HK-2 (cell line): Measurements from ENCODE around the gene GREB1.

ENCODE experiments used
- DNase-seq: peaks from one replicate; pipeline ENCODE4 v3.0.0-alpha.2; 2018; ENCODE audit not compliant: unreplicated experiment

GREB1 gene

GRCh38 chr2:11612553-11613215 lies 78.8 kb downstream of the GREB1 start:
- DNase-seq: no peak

GRCh38 chr2:11613297-11613696 lies 79.5 kb downstream of the GREB1 start:
- no peak for DNase-seq

GRCh38 chr2:11615209-11615608 lies 81.4 kb downstream of the GREB1 start:
- no peak for DNase-seq

- DNase-seq: no peak
These were observed 82.3 kb downstream of the GREB1 start for GRCh38 chr2:11616097-11616687.

- no peak for DNase-seq
These were observed 83.1 kb downstream of the GREB1 start for GRCh38 chr2:11616851-11617415.

GRCh38 chr2:11617527-11617926 lies 83.7 kb downstream of the GREB1 start:
- DNase-seq: no peak

- DNase-seq: no peak
These were observed 84.3 kb downstream of the GREB1 start for GRCh38 chr2:11617984-11618707.

GRCh38 chr2:11618708-11619062 lies 84.8 kb downstream of the GREB1 start:
- DNase-seq: no peak

GRCh38 chr2:11621410-11621809 lies 87.6 kb downstream of the GREB1 start:
- DNase-seq: no peak

- no peak for DNase-seq
These were observed 88.8 kb downstream of the GREB1 start for GRCh38 chr2:11622611-11623010.

GRCh38 chr2:11624893-11625292 lies 91.0 kb downstream of the GREB1 start:
- no peak for DNase-seq

- DNase-seq: no peak
These were observed 91.8 kb downstream of the GREB1 start for GRCh38 chr2:11625671-11626070.

- DNase-seq: no peak
These were observed 94.8 kb downstream of the GREB1 start for GRCh38 chr2:11628675-11629074.

- DNase-seq: no peak
These were observed 95.4 kb downstream of the GREB1 start for GRCh38 chr2:11629215-11629614.

- no peak for DNase-seq
These were observed 96.0 kb downstream of the GREB1 start for GRCh38 chr2:11629851-11630250.

- no peak for DNase-seq
These were observed 97.0 kb downstream of the GREB1 start for GRCh38 chr2:11630855-11631254.

GRCh38 chr2:11631462-11631861 lies 97.6 kb downstream of the GREB1 start:
- no peak for DNase-seq

- no peak for DNase-seq
These were observed 100.2 kb downstream of the GREB1 start for GRCh38 chr2:11633923-11634478.

GRCh38 chr2:11634584-11634983 lies 100.7 kb downstream of the GREB1 start:
- DNase-seq: no peak

GRCh38 chr2:11635141-11635540 lies 101.3 kb downstream of the GREB1 start:
- DNase-seq: no peak

GRCh38 chr2:11636593-11637295 lies 102.9 kb downstream of the GREB1 start:
- DNase-seq: no peak

- no peak for DNase-seq
These were observed 103.7 kb downstream of the GREB1 start for GRCh38 chr2:11637546-11637945.
